ENCODE measurements around the gene TRIM5.

GRCh38 chr11:5688482-5688881 is 3.6 kb upstream of the TRIM5 start:
- TF ChIP-seq CTCF (IDR thresholded peaks at IDR 0.05; ENCODE audit: poor library complexity) (no peak), EZH2 (IDR thresholded peaks at IDR 0.05; ENCODE audit: borderline replicate concordance) (no peak)
